ENCODE results near the gene CDKN1B. TPM values are rescaled to one million over a fixed set of nuclear protein-coding genes. Genes with fewer than 3 reads are reported as not detected.
A peak's percentile ranks its signal among the peaks of the same experiment; 100 is the strongest.

The CDKN1B gene
- total and polyA plus RNA-seq, 3 donors from 2014 or later: 59.2 to 98.9 (median 76.1) TPM

- TF ChIP-seq POLR2A (IDR thresholded peaks at IDR 0.05) (no peak), CTCF (IDR thresholded peaks at IDR 0.05) (no peak)
- 15 to 17% methylated on average over 10 of the region's 10 CpGs for WGBS, 2 donors
- H3K4me1 ChIP-seq: peaks cover 21% of the 10 kb centered on the region
- H3K9me3 ChIP-seq: no peaks in the 10 kb centered on the region
- peak overlapping the region; percentile 95 to 100 for H3K27ac ChIP-seq
- no peaks in the 10 kb centered on the region for H3K27me3 ChIP-seq
- no peaks in the 10 kb centered on the region for H3K36me3 ChIP-seq (ENCODE audit: low read depth, missing control alignments)
- intact Hi-C loops (cut with DNase I; ENCODE audit: low total_unique reads): no loop called here
- no peak for DNase-seq
- H3K4me3 ChIP-seq: no peak overlapping the region
Measured at GRCh38 chr12:12715459-12716150, 1.6 kb upstream of the CDKN1B start.

GRCh38 chr12:12716151-12716792, 896 bp upstream of the CDKN1B start:
- intact Hi-C loops (cut with DNase I; ENCODE audit: low total_unique reads): no loop called here
- TF ChIP-seq CTCF (IDR thresholded peaks at IDR 0.05) (no peak), POLR2A (IDR thresholded peaks at IDR 0.05) (no peak)
- 1 to 2% methylated on average over 14 to 15 of the region's 15 CpGs for WGBS, 2 donors
- no peak for DNase-seq
- H3K9me3 ChIP-seq: no peaks in the 10 kb centered on the region
- H3K27me3 ChIP-seq: no peaks in the 10 kb centered on the region
- peaks cover 21% of the 10 kb centered on the region for H3K4me1 ChIP-seq
- H3K36me3 ChIP-seq (ENCODE audit: low read depth, missing control alignments): no peaks in the 10 kb centered on the region
- peak overlapping the region; percentile 95 to 100 for H3K27ac ChIP-seq
- H3K4me3 ChIP-seq: peak overlapping the region; percentile 86 to 98

- Histone ChIP-seq H3K27me3 (no peaks in the 10 kb centered on the region), H3K4me1 (peaks cover 32% of the 10 kb centered on the region), H3K36me3 (ENCODE audit: low read depth, missing control alignments) (no peaks in the 10 kb centered on the region), H3K9me3 (no peaks in the 10 kb centered on the region), H3K27ac (peak overlapping the region; percentile 95 to 100), H3K4me3 (peak overlapping the region; percentile 86 to 98)
- DNase-seq: peak; percentile 53
- 0% methylated on average over 42 to 62 of the region's 62 CpGs for WGBS, 2 donors
- no peak for TF ChIP-seq POLR2A (IDR thresholded peaks at IDR 0.05)
- TF ChIP-seq CTCF (IDR thresholded peaks at IDR 0.05): no peak
- intact Hi-C loops (cut with DNase I; ENCODE audit: low total_unique reads): no loop called here
Measured at GRCh38 chr12:12717586-12718380, 615 bp downstream of the CDKN1B start.

GRCh38 chr12:12718381-12718759, 1.2 kb downstream of the CDKN1B start:
- H3K27me3 ChIP-seq: no peaks in the 10 kb centered on the region
- TF ChIP-seq CTCF (IDR thresholded peaks at IDR 0.05) (no peak), POLR2A (IDR thresholded peaks at IDR 0.05) (no peak)
- peaks cover 32% of the 10 kb centered on the region for H3K4me1 ChIP-seq
- H3K4me3 ChIP-seq: peak overlapping the region; percentile 86 to 98
- intact Hi-C loops (cut with DNase I; ENCODE audit: low total_unique reads): no loop called here
- no peak for DNase-seq
- WGBS, 2 donors: 1 to 2% methylated on average over 7 to 9 of the region's 9 CpGs
- no peaks in the 10 kb centered on the region for H3K9me3 ChIP-seq
- no peaks in the 10 kb centered on the region for H3K36me3 ChIP-seq (ENCODE audit: low read depth, missing control alignments)
- H3K27ac ChIP-seq: peak overlapping the region; percentile 95 to 100
